Cardiac muscle cell (in vitro differentiated cells and primary cell): ENCODE data around the gene NOB1. TPM values are rescaled to one million over a fixed set of nuclear protein-coding genes. Genes with fewer than 3 reads are reported as not detected.

ENCODE experiments used
- DNase-seq, 2 donors: peaks; one replicate each; pipeline versions ENCODE4 v3.0.0 to v3.0.0-alpha.2; 2010 to 2017; ENCODE audit warnings: low read depth in 1 of 2, low spot score in 1 of 2
- H3K27ac ChIP-seq: fragments of 200-600 bp; sonication (generic); 2 replicates; pipeline ENCODE4 v1.5.1; 2016
- H3K27me3 ChIP-seq: fragments of 200-600 bp; sonication (generic); 2 replicates; pipeline ENCODE4 v1.6.0; 2016; ENCODE audit warnings: control low read depth
- H3K36me3 ChIP-seq: fragments of 200-600 bp; sonication (generic); 2 replicates; pipeline ENCODE4 v1.5.1; 2016; ENCODE audit warnings: control low read depth
- H3K4me1 ChIP-seq: fragments of 200-600 bp; sonication (generic); 2 replicates; pipeline ENCODE4 v1.8.1; 2017; ENCODE audit warnings: low read depth, mild to moderate bottlenecking, mixed run types
- H3K4me3 ChIP-seq: fragments of 200-600 bp; sonication (generic); 2 replicates; pipeline ENCODE4 v1.5.1; 2016; ENCODE audit warnings: mild to moderate bottlenecking
- H3K9me3 ChIP-seq: fragments of 200-600 bp; sonication (generic); 2 replicates; pipeline ENCODE4 v1.5.1; 2017; ENCODE audit warnings: low read depth, mild to moderate bottlenecking, control low read depth
- polyA plus RNA-seq: library from polyadenylated mRNA; unstranded; fragments of >200 nt; fragmentation: Nextera tagmentation; extraction: Ambion mirVana; gene quantifications from 2 replicates; pipeline ENCODE4 v1.2.1, GENCODE V29; 2016
- total RNA-seq: library from RNA; depleted of rRNA; stranded (reverse); fragments of >200 nt; gene quantifications from 2 replicates; pipeline ENCODE4 v1.2.3, GENCODE V29; 2016
- TF ChIP-seq, protein P1 (sequence below): IDR thresholded peaks from 2 replicates; pipeline ENCODE4 v1.5.1; 2012; ENCODE audit warnings: low read depth, mild to moderate bottlenecking, low read length

Gene NOB1
- total and polyA plus RNA-seq, 2 experiments from 2014 or later = 26.8 to 34.0 TPM

DNA sequence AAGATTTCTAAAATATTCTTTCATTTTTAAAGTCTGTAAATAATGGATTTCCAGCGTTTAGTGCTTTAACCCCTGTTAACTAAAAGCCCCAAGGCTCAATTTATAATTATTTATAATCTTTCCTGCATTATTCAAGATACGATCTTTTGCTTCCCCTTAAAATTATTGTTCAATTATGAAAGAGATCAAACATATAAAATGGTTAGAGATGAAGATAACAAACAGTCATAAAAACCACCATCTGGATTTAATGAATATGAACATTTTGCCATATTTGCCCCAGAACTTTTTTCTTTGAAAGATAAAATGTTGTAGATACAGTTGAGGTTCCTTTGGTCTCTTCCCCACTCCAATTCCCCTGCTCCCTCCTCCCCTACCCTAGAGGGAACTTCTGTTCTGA is 25.0 kb upstream of the NOB1 start:
- no peak overlapping the region for H3K4me3 ChIP-seq
- no peaks in the 10 kb centered on the region for H3K27me3 ChIP-seq
- no peaks in the 10 kb centered on the region for H3K9me3 ChIP-seq
- no peaks in the 10 kb centered on the region for H3K4me1 ChIP-seq
- H3K36me3 ChIP-seq = no peaks in the 10 kb centered on the region
- DNase-seq = no peak
- H3K27ac ChIP-seq = no peak overlapping the region
- TF ChIP-seq, protein P1, sequence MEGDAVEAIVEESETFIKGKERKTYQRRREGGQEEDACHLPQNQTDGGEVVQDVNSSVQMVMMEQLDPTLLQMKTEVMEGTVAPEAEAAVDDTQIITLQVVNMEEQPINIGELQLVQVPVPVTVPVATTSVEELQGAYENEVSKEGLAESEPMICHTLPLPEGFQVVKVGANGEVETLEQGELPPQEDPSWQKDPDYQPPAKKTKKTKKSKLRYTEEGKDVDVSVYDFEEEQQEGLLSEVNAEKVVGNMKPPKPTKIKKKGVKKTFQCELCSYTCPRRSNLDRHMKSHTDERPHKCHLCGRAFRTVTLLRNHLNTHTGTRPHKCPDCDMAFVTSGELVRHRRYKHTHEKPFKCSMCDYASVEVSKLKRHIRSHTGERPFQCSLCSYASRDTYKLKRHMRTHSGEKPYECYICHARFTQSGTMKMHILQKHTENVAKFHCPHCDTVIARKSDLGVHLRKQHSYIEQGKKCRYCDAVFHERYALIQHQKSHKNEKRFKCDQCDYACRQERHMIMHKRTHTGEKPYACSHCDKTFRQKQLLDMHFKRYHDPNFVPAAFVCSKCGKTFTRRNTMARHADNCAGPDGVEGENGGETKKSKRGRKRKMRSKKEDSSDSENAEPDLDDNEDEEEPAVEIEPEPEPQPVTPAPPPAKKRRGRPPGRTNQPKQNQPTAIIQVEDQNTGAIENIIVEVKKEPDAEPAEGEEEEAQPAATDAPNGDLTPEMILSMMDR = no peak

DNA sequence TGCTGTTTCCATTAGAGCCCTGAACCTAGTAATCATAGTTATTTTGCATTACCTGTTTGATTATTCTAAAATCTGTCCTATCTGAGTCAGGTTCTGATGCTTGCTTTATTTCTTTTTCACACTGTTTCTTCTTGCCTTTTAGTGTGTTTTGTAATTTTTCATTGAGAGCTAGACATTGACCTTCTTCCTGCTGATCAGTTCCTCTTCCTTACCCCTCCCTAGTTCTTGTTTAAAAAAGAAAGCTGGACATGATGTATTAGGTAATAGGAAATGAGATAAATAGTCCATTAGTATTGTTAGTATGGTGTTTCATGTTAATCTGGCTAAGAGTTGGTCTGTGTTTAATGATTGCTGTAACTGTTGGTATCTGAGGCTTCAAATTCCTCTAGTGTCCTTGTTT is 20.8 kb upstream of the NOB1 start:
- H3K9me3 ChIP-seq = no peaks in the 10 kb centered on the region
- H3K27me3 ChIP-seq = no peaks in the 10 kb centered on the region
- H3K4me1 ChIP-seq = no peaks in the 10 kb centered on the region
- no peak overlapping the region for H3K4me3 ChIP-seq
- TF ChIP-seq, protein P1 = no peak
- no peak overlapping the region for H3K27ac ChIP-seq
- no peaks in the 10 kb centered on the region for H3K36me3 ChIP-seq
- no peak for DNase-seq

DNA sequence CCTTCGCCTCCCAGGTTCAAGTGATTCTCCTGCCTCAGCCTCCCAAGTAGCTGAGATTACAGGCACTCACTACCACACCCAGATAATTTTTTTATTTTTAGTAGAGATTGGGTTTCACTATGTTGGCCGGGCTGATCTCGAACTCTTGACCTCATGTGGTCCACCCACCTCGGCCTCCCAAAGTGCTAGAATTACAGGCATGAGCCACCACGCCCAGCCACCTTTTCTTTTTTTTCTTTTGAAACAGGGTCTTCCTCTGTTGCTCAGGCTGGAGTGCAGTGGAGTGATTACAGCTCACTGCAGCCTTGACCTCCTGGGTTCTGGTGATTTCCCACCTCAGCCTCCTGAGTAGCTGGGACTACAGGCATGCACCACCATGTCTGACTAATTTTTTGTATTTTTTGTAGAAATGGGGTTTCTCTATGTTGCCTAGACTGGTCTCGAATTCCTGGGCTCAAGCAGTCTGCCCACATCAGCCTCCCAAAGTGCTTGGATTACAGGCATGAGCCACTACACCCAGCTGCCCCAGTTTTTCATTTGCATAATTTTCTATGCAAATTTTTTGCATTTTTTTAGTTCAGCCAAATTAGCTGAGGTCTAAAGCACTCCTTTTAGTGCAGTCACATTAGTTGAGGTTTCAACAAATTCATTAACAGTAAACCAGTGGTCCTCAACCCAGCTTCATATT is 18.7 kb upstream of the NOB1 start:
- TF ChIP-seq, protein P1 = no peak
- H3K27ac ChIP-seq = no peak overlapping the region
- H3K9me3 ChIP-seq = no peaks in the 10 kb centered on the region
- H3K4me3 ChIP-seq = no peak overlapping the region
- no peaks in the 10 kb centered on the region for H3K27me3 ChIP-seq
- no peaks in the 10 kb centered on the region for H3K36me3 ChIP-seq
- DNase-seq = no peak
- no peaks in the 10 kb centered on the region for H3K4me1 ChIP-seq

DNA sequence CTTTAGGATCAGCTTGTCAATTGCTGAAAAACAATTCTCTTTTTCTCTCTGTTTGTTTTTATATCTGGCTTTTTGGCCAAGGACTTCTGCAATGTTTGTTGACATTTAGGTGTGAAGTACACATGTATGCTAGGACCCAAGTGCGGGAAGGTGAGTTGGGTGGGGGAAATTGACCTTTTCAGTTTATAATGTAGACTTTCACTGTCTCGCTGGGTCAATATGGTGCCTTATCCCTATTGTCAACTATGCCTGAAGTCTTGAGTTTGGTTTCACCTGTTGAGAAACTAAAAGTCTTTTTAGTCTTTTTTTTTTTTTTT is 16.9 kb upstream of the NOB1 start:
- TF ChIP-seq, protein P1 = no peak
- no peaks in the 10 kb centered on the region for H3K4me1 ChIP-seq
- no peaks in the 10 kb centered on the region for H3K36me3 ChIP-seq
- H3K27ac ChIP-seq = no peak overlapping the region
- H3K27me3 ChIP-seq = no peaks in the 10 kb centered on the region
- H3K4me3 ChIP-seq = no peak overlapping the region
- H3K9me3 ChIP-seq = no peaks in the 10 kb centered on the region
- no peak for DNase-seq

DNA sequence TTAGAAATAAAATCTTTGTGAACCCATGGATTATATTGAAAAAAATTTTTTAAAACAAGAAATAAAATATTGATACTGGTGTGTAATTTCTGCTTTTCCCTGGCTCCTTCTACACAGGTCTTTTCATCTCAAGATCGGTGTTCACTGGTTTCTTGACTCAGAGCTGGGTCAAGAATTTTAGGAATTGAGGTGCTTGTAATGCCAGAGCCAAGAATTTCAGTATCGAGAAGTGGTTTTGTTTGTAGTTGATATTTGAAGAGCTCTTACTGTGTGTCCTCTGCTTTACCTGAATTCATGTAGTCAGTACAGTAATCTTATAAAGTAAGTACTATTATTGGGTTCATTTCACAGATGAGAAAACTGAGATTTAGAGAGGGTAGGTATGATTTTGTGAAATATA is 14.7 kb upstream of the NOB1 start:
- Histone ChIP-seq H3K9me3 (no peaks in the 10 kb centered on the region), H3K27ac (no peak overlapping the region), H3K36me3 (no peaks in the 10 kb centered on the region), H3K4me3 (no peak overlapping the region), H3K27me3 (no peaks in the 10 kb centered on the region), H3K4me1 (no peaks in the 10 kb centered on the region)
- TF ChIP-seq, protein P1 = no peak
- DNase-seq = no peak
